SK-N-SH treated with all-trans-retinoic acid at 6 μM for 48 hours (cell line): ENCODE measurements around the gene TCAF1.
A peak's percentile ranks its signal among the peaks of the same experiment; 100 is the strongest.

Experiments used
- ATAC-seq: fragments of 200-7000 bp; cut with Tn5 transposase; 3 replicates; pipeline ENCODE4 v1.9.1; 2020; ENCODE audit warnings: mild to moderate bottlenecking, moderate library complexity
- ARNTL ChIP-seq: fragments of 450-650 bp; formaldehyde crosslinking; IDR thresholded peaks from 2 replicates; pipeline ENCODE4 v1.5.0; 2020; ENCODE audit warnings: low read depth, mild to moderate bottlenecking, moderate library complexity, borderline replicate concordance
- BACH2 ChIP-seq: fragments of 250-450 bp; sonication (Bioruptor Pico); IDR thresholded peaks from 2 replicates; pipeline ENCODE4 v1.9.0; 2021; ENCODE audit warnings: mild to moderate bottlenecking, borderline replicate concordance
- CSDC2 ChIP-seq: fragments of 250-450 bp; sonication (Bioruptor Pico); IDR thresholded peaks from 2 replicates; pipeline ENCODE4 v1.5.0; 2020; ENCODE audit warnings: mild to moderate bottlenecking, moderate library complexity
- ESRRG ChIP-seq: fragments of 250-450 bp; sonication (Bioruptor Pico); IDR thresholded peaks from 2 replicates; pipeline ENCODE4 v1.6.1; 2021; ENCODE audit warnings: mild to moderate bottlenecking
- GLIS3 ChIP-seq: fragments of 250-450 bp; sonication (Bioruptor Pico); IDR thresholded peaks from 2 replicates; pipeline ENCODE4 v1.5.0; 2020; ENCODE audit warnings: mild to moderate bottlenecking, moderate library complexity
- OSR1 ChIP-seq: fragments of 250-450 bp; sonication (Bioruptor Pico); IDR thresholded peaks from 2 replicates; pipeline ENCODE4 v1.8.0; 2022; ENCODE audit warnings: moderate library complexity, mild to moderate bottlenecking, inconsistent platforms
- PPARA ChIP-seq: fragments of 250-450 bp; sonication (Bioruptor Pico); IDR thresholded peaks from 2 replicates; pipeline ENCODE4 v1.5.0; 2020; ENCODE audit warnings: mild to moderate bottlenecking, borderline replicate concordance
- RARB ChIP-seq: fragments of 250-450 bp; sonication (Bioruptor Pico); IDR thresholded peaks from 2 replicates; pipeline ENCODE4 v1.8.0; 2021; ENCODE audit warnings: mild to moderate bottlenecking, moderate library complexity
- SNAI2 ChIP-seq: fragments of 250-450 bp; sonication (Bioruptor Pico); IDR thresholded peaks from 2 replicates; pipeline ENCODE4 v1.5.0; 2020; ENCODE audit warnings: mild to moderate bottlenecking, moderate library complexity
- TCF4 ChIP-seq: fragments of 250-450 bp; sonication (Bioruptor Pico); IDR thresholded peaks from 2 replicates; pipeline ENCODE4 v1.8.0; 2021; ENCODE audit warnings: mild to moderate bottlenecking, moderate library complexity, borderline replicate concordance
- TOX ChIP-seq: fragments of 250-450 bp; sonication (Bioruptor Pico); IDR thresholded peaks from 2 replicates; pipeline ENCODE4 v1.8.0; 2021; ENCODE audit warnings: mild to moderate bottlenecking, moderate library complexity, borderline replicate concordance
- ZC3H10 ChIP-seq: fragments of 250-450 bp; sonication (Bioruptor Pico); IDR thresholded peaks from 2 replicates; pipeline ENCODE4 v1.5.1; 2021; ENCODE audit warnings: mild to moderate bottlenecking, moderate library complexity
- ZFP3 ChIP-seq: fragments of 250-450 bp; sonication (Bioruptor Pico); IDR thresholded peaks from 2 replicates; pipeline ENCODE4 v1.5.0; 2020; ENCODE audit warnings: mild to moderate bottlenecking, moderate library complexity
- ZFP30 ChIP-seq: fragments of 450-650 bp; formaldehyde crosslinking; IDR thresholded peaks from 2 replicates; pipeline ENCODE4 v1.5.0; 2022; ENCODE audit warnings: mild to moderate bottlenecking, moderate library complexity
- ZNF565 ChIP-seq: fragments of 450-650 bp; formaldehyde crosslinking; conservative IDR thresholded peaks from 2 replicates; pipeline ENCODE4 v1.5.0; 2020; ENCODE audit warnings: low read depth, mild to moderate bottlenecking, moderate library complexity
- ZNF70 ChIP-seq: fragments of 450-650 bp; formaldehyde crosslinking; IDR thresholded peaks from 2 replicates; pipeline ENCODE4 v1.5.0; 2020; ENCODE audit warnings: mild to moderate bottlenecking, moderate library complexity
- ZNF8 ChIP-seq: fragments of 450-650 bp; formaldehyde crosslinking; IDR thresholded peaks from 2 replicates; pipeline ENCODE4 v1.5.0; 2020; ENCODE audit warnings: mild to moderate bottlenecking, moderate library complexity
- TF ChIP-seq, protein P1 (sequence below): fragments of 250-450 bp; sonication (Bioruptor Pico); IDR thresholded peaks from 2 replicates; pipeline ENCODE4 v1.8.0; 2021; ENCODE audit warnings: low read depth, mild to moderate bottlenecking, moderate library complexity, borderline replicate concordance
- TF ChIP-seq, protein P2 (sequence below): fragments of 250-450 bp; sonication (Bioruptor Pico); IDR thresholded peaks from 2 replicates; pipeline ENCODE4 v1.8.0; 2020; ENCODE audit warnings: mild to moderate bottlenecking, moderate library complexity, borderline replicate concordance
- TF ChIP-seq, protein P3 (sequence below): fragments of 250-450 bp; sonication (Bioruptor Pico); IDR thresholded peaks from 2 replicates; pipeline ENCODE4 v1.5.0; 2020; ENCODE audit warnings: mild to moderate bottlenecking, moderate library complexity

Gene TCAF1

DNA sequence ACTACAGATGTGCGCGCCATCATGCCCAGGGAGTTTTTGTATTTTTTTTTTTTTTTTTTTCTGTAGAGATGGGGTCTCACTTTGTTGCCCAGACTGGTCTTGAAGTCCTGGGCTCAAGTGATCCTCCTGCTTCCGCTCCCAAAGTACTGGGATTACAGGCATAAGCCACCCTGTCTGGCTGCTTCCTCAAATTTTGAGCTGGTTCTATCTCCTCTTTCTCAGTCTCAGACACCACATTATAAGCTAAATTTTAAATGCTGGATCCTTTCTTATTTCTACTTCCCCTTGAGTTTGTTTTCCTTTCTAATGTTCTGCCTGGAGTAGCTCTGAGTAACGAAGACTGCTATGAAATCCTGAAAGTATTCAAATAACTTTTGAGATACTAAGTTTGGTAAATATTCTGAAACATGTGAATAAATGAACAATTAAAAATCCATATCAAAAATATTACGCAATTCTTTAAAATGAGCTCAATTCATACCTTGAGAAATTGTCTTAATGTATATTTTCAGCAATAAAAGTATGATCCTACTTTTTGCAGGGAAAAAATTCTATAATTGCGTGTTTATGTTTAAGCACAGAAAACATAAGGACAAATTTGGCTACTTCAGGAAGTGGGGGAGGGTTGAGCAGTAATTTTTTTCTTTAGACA, 15.0 kb downstream of the TCAF1 start:
- no peak for TF ChIP-seq TCF4 (CRISPR knock-in tag)
- no peak for TF ChIP-seq ZNF8 (CRISPR knock-in tag)
- TF ChIP-seq ESRRG (CRISPR knock-in tag), result no peak
- TF ChIP-seq ZFP3 (CRISPR knock-in tag), result no peak
- TF ChIP-seq CSDC2 (CRISPR knock-in tag), result no peak
- TF ChIP-seq ZNF70 (CRISPR knock-in tag), result no peak
- no peak for TF ChIP-seq OSR1 (CRISPR knock-in tag)
- TF ChIP-seq GLIS3, result no peak
- TF ChIP-seq, protein P1, sequence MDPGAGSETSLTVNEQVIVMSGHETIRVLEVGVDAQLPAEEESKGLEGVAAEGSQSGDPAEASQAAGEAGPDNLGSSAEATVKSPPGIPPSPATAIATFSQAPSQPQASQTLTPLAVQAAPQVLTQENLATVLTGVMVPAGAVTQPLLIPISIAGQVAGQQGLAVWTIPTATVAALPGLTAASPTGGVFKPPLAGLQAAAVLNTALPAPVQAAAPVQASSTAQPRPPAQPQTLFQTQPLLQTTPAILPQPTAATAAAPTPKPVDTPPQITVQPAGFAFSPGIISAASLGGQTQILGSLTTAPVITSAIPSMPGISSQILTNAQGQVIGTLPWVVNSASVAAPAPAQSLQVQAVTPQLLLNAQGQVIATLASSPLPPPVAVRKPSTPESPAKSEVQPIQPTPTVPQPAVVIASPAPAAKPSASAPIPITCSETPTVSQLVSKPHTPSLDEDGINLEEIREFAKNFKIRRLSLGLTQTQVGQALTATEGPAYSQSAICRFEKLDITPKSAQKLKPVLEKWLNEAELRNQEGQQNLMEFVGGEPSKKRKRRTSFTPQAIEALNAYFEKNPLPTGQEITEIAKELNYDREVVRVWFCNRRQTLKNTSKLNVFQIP, result no peak
- TF ChIP-seq ZFP30 (CRISPR knock-in tag), result no peak
- no peak for TF ChIP-seq BACH2 (CRISPR knock-in tag)
- TF ChIP-seq SNAI2 (CRISPR knock-in tag), result no peak
- TF ChIP-seq ARNTL (CRISPR knock-in tag), result no peak
- no peak for TF ChIP-seq ZNF565 (CRISPR knock-in tag)
- TF ChIP-seq, protein P2, sequence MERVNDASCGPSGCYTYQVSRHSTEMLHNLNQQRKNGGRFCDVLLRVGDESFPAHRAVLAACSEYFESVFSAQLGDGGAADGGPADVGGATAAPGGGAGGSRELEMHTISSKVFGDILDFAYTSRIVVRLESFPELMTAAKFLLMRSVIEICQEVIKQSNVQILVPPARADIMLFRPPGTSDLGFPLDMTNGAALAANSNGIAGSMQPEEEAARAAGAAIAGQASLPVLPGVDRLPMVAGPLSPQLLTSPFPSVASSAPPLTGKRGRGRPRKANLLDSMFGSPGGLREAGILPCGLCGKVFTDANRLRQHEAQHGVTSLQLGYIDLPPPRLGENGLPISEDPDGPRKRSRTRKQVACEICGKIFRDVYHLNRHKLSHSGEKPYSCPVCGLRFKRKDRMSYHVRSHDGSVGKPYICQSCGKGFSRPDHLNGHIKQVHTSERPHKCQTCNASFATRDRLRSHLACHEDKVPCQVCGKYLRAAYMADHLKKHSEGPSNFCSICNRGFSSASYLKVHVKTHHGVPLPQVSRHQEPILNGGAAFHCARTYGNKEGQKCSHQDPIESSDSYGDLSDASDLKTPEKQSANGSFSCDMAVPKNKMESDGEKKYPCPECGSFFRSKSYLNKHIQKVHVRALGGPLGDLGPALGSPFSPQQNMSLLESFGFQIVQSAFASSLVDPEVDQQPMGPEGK (CRISPR knock-in tag), result no peak
- ATAC-seq, result no peak

DNA sequence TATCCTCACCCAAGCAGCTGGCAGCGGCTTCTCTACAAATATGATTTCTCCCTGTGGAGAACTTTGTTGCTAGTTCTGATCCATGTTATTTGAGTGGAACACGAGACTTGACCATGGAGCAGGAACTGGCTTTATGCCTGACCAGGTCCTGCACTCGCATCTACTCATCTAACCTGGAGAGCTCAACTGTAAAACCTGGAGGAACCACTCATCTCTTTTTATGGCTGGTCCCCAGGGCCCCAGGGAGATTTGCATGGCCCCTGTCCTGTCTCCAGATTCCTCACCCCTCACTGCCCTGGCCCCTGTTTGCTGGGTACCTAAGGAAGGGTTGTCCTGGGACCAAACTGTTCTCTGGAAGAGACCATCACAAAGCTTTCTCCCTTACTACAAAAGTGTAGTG, 16.0 kb downstream of the TCAF1 start:
- ATAC-seq, result no peak
- TF ChIP-seq RARB, result no peak
- no peak for TF ChIP-seq SNAI2 (CRISPR knock-in tag)
- no peak for TF ChIP-seq ZNF70 (CRISPR knock-in tag)
- no peak for TF ChIP-seq OSR1 (CRISPR knock-in tag)
- no peak for TF ChIP-seq TOX (CRISPR knock-in tag)
- TF ChIP-seq, protein P1, result no peak
- TF ChIP-seq ZC3H10 (CRISPR knock-in tag), result no peak
- no peak for TF ChIP-seq BACH2 (CRISPR knock-in tag)
- TF ChIP-seq, protein P3, sequence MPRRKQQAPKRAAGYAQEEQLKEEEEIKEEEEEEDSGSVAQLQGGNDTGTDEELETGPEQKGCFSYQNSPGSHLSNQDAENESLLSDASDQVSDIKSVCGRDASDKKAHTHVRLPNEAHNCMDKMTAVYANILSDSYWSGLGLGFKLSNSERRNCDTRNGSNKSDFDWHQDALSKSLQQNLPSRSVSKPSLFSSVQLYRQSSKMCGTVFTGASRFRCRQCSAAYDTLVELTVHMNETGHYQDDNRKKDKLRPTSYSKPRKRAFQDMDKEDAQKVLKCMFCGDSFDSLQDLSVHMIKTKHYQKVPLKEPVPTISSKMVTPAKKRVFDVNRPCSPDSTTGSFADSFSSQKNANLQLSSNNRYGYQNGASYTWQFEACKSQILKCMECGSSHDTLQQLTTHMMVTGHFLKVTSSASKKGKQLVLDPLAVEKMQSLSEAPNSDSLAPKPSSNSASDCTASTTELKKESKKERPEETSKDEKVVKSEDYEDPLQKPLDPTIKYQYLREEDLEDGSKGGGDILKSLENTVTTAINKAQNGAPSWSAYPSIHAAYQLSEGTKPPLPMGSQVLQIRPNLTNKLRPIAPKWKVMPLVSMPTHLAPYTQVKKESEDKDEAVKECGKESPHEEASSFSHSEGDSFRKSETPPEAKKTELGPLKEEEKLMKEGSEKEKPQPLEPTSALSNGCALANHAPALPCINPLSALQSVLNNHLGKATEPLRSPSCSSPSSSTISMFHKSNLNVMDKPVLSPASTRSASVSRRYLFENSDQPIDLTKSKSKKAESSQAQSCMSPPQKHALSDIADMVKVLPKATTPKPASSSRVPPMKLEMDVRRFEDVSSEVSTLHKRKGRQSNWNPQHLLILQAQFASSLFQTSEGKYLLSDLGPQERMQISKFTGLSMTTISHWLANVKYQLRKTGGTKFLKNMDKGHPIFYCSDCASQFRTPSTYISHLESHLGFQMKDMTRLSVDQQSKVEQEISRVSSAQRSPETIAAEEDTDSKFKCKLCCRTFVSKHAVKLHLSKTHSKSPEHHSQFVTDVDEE (CRISPR knock-in tag), result no peak
- no peak for TF ChIP-seq PPARA (CRISPR knock-in tag)
- TF ChIP-seq, all 23 proteins: peak for 0

DNA sequence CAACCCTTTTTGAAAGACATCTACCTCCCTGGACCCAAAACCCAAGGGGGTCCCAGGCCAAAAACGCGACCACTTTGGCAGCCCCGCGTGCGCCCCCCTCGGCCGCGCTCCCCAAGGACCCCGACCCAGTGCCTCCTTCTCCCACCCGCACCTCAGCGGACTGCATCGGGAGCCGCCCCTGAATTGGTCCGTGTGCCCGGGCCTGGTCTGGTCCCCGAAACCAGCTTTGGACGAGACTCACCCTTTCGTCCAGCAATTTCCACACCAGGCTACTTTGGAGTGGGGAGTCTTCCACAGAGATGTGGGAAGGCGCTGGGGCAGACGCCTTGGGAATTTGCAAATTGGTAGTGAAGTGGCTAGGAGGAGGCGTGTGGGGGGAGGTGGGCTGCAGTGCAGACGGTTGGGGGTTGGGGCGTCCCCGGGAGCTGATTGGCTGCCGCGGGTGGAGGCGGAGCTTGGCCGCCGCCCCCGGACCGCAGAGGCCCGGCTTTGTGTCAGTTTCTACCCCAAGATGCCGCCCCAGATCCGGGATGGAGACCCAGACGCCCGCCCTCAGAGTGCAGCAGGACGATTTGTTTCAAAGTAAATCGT, 16.9 kb downstream of the TCAF1 start:
- ATAC-seq, result peak; percentile 77
- 0 out of 2 replicates have a peak, but pooled peaks have one; percentile 39 for TF ChIP-seq RARB
- TF ChIP-seq GLIS3, result peak; percentile 54; the same call in 1 of the 2 replicates
- TF ChIP-seq ZFP30 (CRISPR knock-in tag), result no peak
- no peak for TF ChIP-seq ZFP3 (CRISPR knock-in tag)
- no peak for TF ChIP-seq ZNF565 (CRISPR knock-in tag)
